ENCODE data around the gene PRKCH.

The PRKCH gene

GRCh38 chr14:61481701-61482100, 160.3 kb downstream of the PRKCH start:
- no peak for FAIRE-seq
- DNase-seq (ENCODE audit: insufficient read length, low spot score) = no peak
- TF ChIP-seq CTCF (IDR thresholded peaks at IDR 0.05; ENCODE audit: insufficient read depth, missing control alignments) = no peak

- FAIRE-seq (no peak), DNase-seq (ENCODE audit: insufficient read length, low spot score) (no peak)
- peak; percentile 5 for TF ChIP-seq CTCF (IDR thresholded peaks at IDR 0.05; ENCODE audit: insufficient read depth, missing control alignments)
Measured at GRCh38 chr14:61482348-61483206, 161.2 kb downstream of the PRKCH start.

DNA sequence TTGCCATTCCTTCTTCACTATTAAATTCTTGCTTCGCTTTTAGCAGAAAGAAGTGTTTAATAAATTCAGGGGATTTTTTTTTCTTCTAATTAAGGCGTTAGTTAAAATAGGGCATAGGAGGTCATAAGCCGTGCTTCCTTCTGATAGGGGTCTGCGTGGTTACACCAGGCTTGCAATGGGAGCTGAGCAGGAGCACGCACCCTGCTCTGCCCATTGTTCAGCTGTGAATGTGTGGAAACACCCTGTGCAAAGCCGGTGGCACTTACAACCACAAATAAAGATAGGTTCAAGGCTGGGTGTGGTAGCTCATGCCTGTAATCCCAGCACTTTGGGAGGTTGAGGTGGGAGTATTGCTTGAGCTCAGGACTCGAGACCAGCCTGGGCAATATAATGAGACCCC, 162.1 kb downstream of the PRKCH start:
- TF ChIP-seq CTCF (IDR thresholded peaks at IDR 0.05; ENCODE audit: insufficient read depth, missing control alignments) = no peak
- no peak for DNase-seq (ENCODE audit: insufficient read length, low spot score)
- no peak for FAIRE-seq

- FAIRE-seq = no peak
- DNase-seq (ENCODE audit: insufficient read length, low spot score) = no peak
- no peak for TF ChIP-seq CTCF (IDR thresholded peaks at IDR 0.05; ENCODE audit: insufficient read depth, missing control alignments)
Measured at GRCh38 chr14:61484031-61484430, 162.7 kb downstream of the PRKCH start.

GRCh38 chr14:61484826-61485584, 163.6 kb downstream of the PRKCH start:
- TF ChIP-seq CTCF (IDR thresholded peaks at IDR 0.05; ENCODE audit: insufficient read depth, missing control alignments) = no peak
- DNase-seq (ENCODE audit: insufficient read length, low spot score) (no peak), FAIRE-seq (no peak)

GRCh38 chr14:61485661-61486060, 164.3 kb downstream of the PRKCH start:
- DNase-seq (ENCODE audit: insufficient read length, low spot score) (no peak), FAIRE-seq (no peak)

More at GRCh38 chr14:61485661-61486060, 164.3 kb downstream of the PRKCH start:
- no peak for TF ChIP-seq CTCF (IDR thresholded peaks at IDR 0.05; ENCODE audit: insufficient read depth, missing control alignments)
